Thymus (tissue), 11 donors: ENCODE results near the gene P4HA3. TPM values are rescaled to one million over a fixed set of nuclear protein-coding genes. Genes with fewer than 3 reads are reported as not detected.

Experiments used
- DNase-seq, 9 donors: peaks; one replicate each; pipeline ENCODE4 v3.0.0-alpha.2; 2013; ENCODE audit warnings: low spot score in 9 of 9, low read depth in 6 of 9, missing footprints in 1 of 9
- H3K27ac ChIP-seq, 2 donors: one replicate each; pipeline ENCODE4 v1.5.1; 2013; ENCODE audit warnings: control low read depth in 1 of 2, low read depth in 1 of 2, low read length in 1 of 2, mild to moderate bottlenecking in 1 of 2, moderate library complexity in 1 of 2
- H3K27me3 ChIP-seq, 2 donors: one replicate each; pipeline ENCODE4 v1.5.1; 2013; ENCODE audit warnings: low read length in 1 of 2; ENCODE audit not compliant: control insufficient read depth in 2 of 2, insufficient read depth in 1 of 2
- H3K36me3 ChIP-seq, 2 donors: one replicate each; pipeline ENCODE4 v1.5.1; 2013; ENCODE audit warnings: low read length in 1 of 2, mild to moderate bottlenecking in 1 of 2, moderate library complexity in 1 of 2; ENCODE audit not compliant: control insufficient read depth in 2 of 2, insufficient read depth in 2 of 2
- H3K4me1 ChIP-seq, 2 donors: one replicate each; pipeline ENCODE4 v1.5.1; 2013; ENCODE audit warnings: low read length in 2 of 2; ENCODE audit not compliant: control insufficient read depth in 2 of 2, insufficient read depth in 2 of 2
- H3K4me3 ChIP-seq, 2 donors: one replicate each; pipeline ENCODE4 v1.5.1; 2013; ENCODE audit warnings: low read length in 2 of 2, control low read depth in 1 of 2, mild to moderate bottlenecking in 1 of 2
- H3K9me3 ChIP-seq, 2 donors: one replicate each; pipeline ENCODE4 v1.5.1; 2013; ENCODE audit warnings: low read length in 1 of 2, mild to moderate bottlenecking in 1 of 2; ENCODE audit not compliant: control insufficient read depth in 2 of 2, insufficient read depth in 1 of 2
- WGBS: extraction: QIAGEN DNeasy Blood & Tissue Kit; methylation state at CpG from one replicate; pipeline ENCODE4 v1.1.7; 2013; 5-methylcytosine and 5-hydroxymethylcytosine counted together
- polyA plus RNA-seq: library from polyadenylated mRNA; stranded (reverse); fragments of 200-250 nt; gene quantifications from one replicate; pipeline ENCODE4 v1.2.3, GENCODE V29; 2013
- total RNA-seq: library from RNA; stranded (reverse); fragments of 120-200 nt; gene quantifications from one replicate; pipeline ENCODE4 v1.2.4, GENCODE V29; 2013
- donor health status: healthy.

The P4HA3 gene
- total and polyA plus RNA-seq, 2 donors: 0.09 to 0.18 TPM

DNA sequence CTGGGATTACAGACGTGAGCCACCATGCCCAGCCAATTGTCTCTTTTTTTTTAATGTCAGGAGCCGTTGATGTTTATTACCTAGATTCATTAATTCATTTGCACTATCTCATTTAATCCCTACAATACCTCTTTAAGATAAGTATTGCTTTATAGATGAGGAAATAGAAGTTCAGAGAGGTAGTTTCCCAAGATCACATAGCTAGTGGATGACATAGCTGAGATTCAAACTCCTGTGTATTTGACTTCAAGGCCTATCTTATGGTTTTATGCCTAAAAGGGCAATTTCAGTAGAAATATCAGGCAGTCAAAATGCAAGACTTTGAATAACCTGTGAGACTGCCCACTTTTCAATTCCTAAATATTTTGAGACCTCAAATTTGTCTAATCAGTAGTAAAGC lies 73.9 kb downstream of the P4HA3 start:
- H3K36me3 ChIP-seq: peaks cover 10 to 28% of the 10 kb centered on the region in 2 donors
- peaks cover 3 to 11% of the 10 kb centered on the region in 2 donors for H3K4me1 ChIP-seq
- no peak overlapping the region for H3K4me3 ChIP-seq
- no peak overlapping the region for H3K27ac ChIP-seq
- no peaks in the 10 kb centered on the region for H3K27me3 ChIP-seq
- H3K9me3 ChIP-seq: no peaks in the 10 kb centered on the region
- WGBS: 97% methylated on average over 2 of the region's 2 CpGs
- no peak for DNase-seq

DNA sequence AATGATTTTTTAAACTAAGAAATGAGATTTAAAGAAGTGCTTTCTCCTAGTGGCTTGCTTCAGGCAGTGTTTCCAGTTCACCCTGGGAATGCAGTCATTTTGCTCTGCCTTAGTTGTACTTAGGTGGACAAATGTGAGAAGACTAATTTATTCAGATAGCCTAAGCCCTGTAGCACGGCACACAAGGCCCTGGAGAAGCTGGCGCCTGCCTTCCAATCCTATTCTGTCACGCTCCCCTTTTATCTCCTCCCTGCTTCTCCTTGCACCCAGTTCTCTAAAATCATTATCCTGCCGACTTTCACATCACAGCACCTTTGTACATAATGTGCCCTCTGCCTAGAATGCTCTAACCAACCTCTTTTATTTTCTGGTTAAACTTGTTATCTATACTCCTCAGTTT lies 76.3 kb downstream of the P4HA3 start:
- H3K9me3 ChIP-seq: no peaks in the 10 kb centered on the region
- 97% methylated on average over 4 of the region's 4 CpGs for WGBS
- peaks cover 7 to 14% of the 10 kb centered on the region in 2 donors for H3K4me1 ChIP-seq
- H3K27me3 ChIP-seq: no peaks in the 10 kb centered on the region
- H3K27ac ChIP-seq: no peak overlapping the region
- peaks cover 10 to 29% of the 10 kb centered on the region in 2 donors for H3K36me3 ChIP-seq
- DNase-seq: no peak
- H3K4me3 ChIP-seq: no peak overlapping the region

DNA sequence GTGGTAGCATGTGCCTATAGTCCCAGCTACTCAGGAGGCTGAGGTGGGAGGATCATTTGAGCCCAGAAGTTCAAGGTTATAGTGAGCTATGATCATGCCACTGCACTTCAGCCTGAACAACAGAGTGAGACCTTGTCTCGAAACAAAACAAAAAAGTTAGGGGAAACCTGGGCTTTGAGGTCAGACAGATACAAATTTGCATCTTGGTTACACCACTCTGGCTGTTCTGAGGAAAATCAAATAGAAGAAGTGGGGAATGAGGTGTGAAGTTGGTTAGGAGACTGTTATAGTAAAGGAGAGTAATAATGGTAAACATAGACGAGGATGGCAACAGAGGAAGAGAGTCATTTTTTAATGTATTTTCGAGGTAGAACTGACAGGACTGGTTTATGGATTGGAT lies 77.8 kb downstream of the P4HA3 start:
- H3K36me3 ChIP-seq: peaks cover 6 to 24% of the 10 kb centered on the region in 2 donors
- 95% methylated on average over 3 of the region's 3 CpGs for WGBS
- H3K27me3 ChIP-seq: no peaks in the 10 kb centered on the region
- no peak overlapping the region for H3K27ac ChIP-seq
- H3K9me3 ChIP-seq: no peaks in the 10 kb centered on the region
- H3K4me1 ChIP-seq: peaks cover 7 to 14% of the 10 kb centered on the region in 2 donors
- no peak for DNase-seq
- no peak overlapping the region for H3K4me3 ChIP-seq

DNA sequence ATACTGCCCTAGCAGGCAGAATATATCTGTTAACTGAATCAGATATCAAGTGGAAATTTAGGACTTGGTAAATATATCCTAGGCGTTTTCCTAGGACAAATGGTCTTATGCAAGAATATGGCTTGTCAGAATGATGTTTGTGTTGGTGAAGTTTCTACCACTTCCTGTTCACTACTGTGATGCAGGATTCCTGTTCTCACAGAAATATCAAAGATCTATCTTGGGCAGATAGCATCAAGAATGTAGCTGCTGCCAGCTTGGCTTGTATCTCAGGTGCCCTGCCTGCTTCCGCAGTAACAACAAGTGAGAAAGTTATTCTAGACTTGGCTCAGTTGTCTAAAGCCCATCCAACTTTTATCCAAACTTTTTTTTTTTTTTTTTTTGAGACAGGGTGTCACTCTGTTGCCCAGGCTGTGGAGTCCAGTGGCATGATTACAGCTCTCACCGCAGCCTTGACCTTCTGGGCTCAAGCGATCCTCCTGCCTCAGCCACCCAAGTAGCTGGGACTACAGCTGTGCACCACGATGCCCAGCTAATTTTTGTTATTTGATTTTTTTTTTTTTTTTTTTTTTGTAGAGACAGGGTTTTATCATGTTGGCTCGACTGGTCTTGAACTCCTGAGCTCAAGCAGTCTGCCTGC lies 79.0 kb downstream of the P4HA3 start:
- peak overlapping the region; percentile 81 to 82 for H3K27ac ChIP-seq
- no peaks in the 10 kb centered on the region for H3K27me3 ChIP-seq
- H3K4me3 ChIP-seq: no peak overlapping the region
- 77% methylated on average over 6 of the region's 6 CpGs for WGBS
- H3K36me3 ChIP-seq: peaks cover 6 to 19% of the 10 kb centered on the region in 2 donors
- peak; percentile 45 to 85 (median 61) for DNase-seq
- peaks cover 7 to 14% of the 10 kb centered on the region in 2 donors for H3K4me1 ChIP-seq
- no peaks in the 10 kb centered on the region for H3K9me3 ChIP-seq

DNA sequence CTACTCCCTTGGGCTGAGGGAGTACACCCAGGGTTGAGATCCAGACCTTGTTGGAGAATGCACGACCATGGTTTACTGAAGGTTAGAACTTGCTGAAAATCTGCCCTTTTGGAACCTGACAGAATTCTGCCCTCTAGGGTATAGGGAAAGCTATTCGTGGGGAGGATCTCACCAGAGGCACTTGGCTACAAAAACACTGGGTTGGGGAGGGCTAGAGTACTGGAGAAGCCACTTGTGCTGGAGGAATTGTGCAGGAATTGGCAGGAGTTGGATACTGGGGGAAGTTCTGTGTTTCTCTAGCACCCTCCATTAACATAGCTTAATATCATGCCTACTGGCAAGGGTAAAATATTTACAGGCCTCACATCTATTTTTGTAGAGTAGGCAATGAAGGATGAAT lies 84.5 kb downstream of the P4HA3 start:
- Histone ChIP-seq H3K9me3 (no peaks in the 10 kb centered on the region), H3K4me3 (no peak overlapping the region), H3K36me3 (peaks cover 3 to 11% of the 10 kb centered on the region in 2 donors), H3K27ac (no peak overlapping the region), H3K27me3 (no peaks in the 10 kb centered on the region), H3K4me1 (no peaks in the 10 kb centered on the region)
- WGBS: 97% methylated on average over 2 of the region's 2 CpGs
- no peak for DNase-seq

DNA sequence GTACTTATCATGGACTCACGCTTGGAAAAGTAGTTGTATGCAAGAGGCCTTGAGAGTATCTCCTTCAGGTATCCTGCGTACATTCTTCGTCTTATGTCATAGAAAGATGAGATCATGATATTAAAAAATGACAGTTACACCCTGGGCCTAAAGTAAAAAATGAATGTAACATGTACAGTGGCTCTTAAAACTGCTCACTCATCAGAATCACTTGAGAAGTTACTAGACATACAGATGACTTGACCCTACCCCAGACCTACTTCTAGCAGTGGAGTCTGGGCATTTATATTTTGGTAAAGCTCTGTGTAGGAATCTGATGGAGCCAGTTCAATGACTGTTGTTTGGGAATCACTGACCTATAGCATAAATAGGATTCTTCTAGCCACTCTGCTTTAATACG lies 85.9 kb downstream of the P4HA3 start:
- no peak for DNase-seq
- Histone ChIP-seq H3K27ac (no peak overlapping the region), H3K9me3 (no peaks in the 10 kb centered on the region), H3K27me3 (no peaks in the 10 kb centered on the region), H3K36me3 (peaks cover 3 to 4% of the 10 kb centered on the region in 2 donors), H3K4me1 (no peaks in the 10 kb centered on the region), H3K4me3 (no peak overlapping the region)
- 98% methylated on average over 4 of the region's 4 CpGs for WGBS

DNA sequence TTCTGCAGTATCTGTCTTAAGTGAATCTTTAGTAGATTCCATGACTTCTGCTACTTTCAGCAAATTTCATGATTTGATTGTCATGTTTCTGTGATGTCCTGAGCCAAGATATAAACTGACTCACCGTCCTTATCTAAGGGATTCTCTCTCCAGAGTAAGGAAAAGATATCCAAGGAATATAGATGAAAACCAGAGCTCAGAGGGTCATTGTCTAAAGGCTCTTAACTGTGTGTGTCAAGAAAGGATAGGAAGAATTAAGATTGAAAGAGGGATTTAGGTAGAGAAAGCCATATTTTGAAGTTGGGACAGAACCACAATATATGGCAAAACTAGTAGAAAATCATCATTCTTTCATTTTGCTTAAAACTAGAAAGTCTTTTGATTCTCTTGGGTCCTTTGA lies 89.6 kb downstream of the P4HA3 start:
- no peak for DNase-seq

DNA sequence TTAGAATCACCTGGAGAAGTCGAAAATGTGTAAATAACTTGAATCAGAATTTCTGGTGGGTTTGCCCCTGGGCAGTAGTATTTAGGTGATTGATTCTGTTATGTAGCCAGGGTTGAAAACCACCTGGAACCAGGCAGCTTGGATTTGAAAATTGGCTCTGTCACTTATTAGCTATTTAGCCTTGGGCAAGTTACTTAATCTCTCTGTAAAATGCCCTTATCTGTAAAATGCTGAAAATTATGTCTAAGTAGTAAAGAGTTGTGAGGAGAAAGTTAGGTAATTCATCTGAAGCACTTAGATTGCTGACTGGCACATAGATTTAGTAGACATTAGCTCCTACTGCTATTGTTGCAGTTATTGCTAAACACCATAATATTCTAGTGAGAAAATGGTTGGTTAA lies 91.1 kb downstream of the P4HA3 start:
- Histone ChIP-seq H3K27ac (no peak overlapping the region), H3K27me3 (no peaks in the 10 kb centered on the region), H3K9me3 (no peaks in the 10 kb centered on the region), H3K4me1 (no peaks in the 10 kb centered on the region), H3K4me3 (no peak overlapping the region), H3K36me3 (peaks cover 0 to 3% of the 10 kb centered on the region in 2 donors)
- 100% methylated on average over 1 of the region's 1 CpG for WGBS
- no peak for DNase-seq

More for the DNA sequence above, 89.6 kb downstream of the P4HA3 start:
- H3K4me1 ChIP-seq: no peaks in the 10 kb centered on the region
- H3K4me3 ChIP-seq: no peak overlapping the region
- H3K27ac ChIP-seq: no peak overlapping the region
- H3K9me3 ChIP-seq: no peaks in the 10 kb centered on the region
- WGBS: 89% methylated on average over 1 of the region's 1 CpG
- peaks cover 3% of the 10 kb centered on the region in 2 donors for H3K36me3 ChIP-seq
- no peaks in the 10 kb centered on the region for H3K27me3 ChIP-seq
